HepG2 (cell line): Measurements from ENCODE around the gene NSL1. TPM values are rescaled to one million over a fixed set of nuclear protein-coding genes. Genes with fewer than 3 reads are reported as not detected.

Experiments
- BRF2 ChIP-seq: sonication (generic); formaldehyde crosslinking; IDR thresholded peaks from 2 replicates; pipeline ENCODE4 v1.8.1; 2022; ENCODE audit warnings: mild to moderate bottlenecking, missing genetic modification reagents
- DDIT3 ChIP-seq: sonication (generic); formaldehyde crosslinking; IDR thresholded peaks from 2 replicates; pipeline ENCODE4 v1.4.0; 2020; ENCODE audit warnings: mild to moderate bottlenecking, missing genetic modification reagents
- FOXA1 ChIP-seq, 2 experiments: fragments of 450-650 bp in 1 of 2; sonication (generic) in 1 of 2; formaldehyde crosslinking in 1 of 2; IDR thresholded peaks; 2 replicates each; pipeline versions ENCODE4 v1.4.0 to v1.6.1; 2016 to 2020; ENCODE audit warnings: missing genetic modification reagents in 1 of 2
- FOXJ3 ChIP-seq: sonication (generic); formaldehyde crosslinking; IDR thresholded peaks from 2 replicates; pipeline ENCODE4 v1.4.0; 2020; ENCODE audit warnings: missing genetic modification reagents, mild to moderate bottlenecking, borderline replicate concordance
- FOXK1 ChIP-seq: sonication (generic); formaldehyde crosslinking; IDR thresholded peaks from 2 replicates; pipeline ENCODE4 v1.4.0; 2020; ENCODE audit warnings: low read depth, missing genetic modification reagents, borderline replicate concordance
- GATAD2A ChIP-seq: IDR thresholded peaks from 2 replicates; pipeline ENCODE4 v1.6.1; 2016
- GFI1 ChIP-seq: sonication (generic); formaldehyde crosslinking; IDR thresholded peaks from 2 replicates; pipeline ENCODE4 v1.5.0; 2020; ENCODE audit warnings: missing genetic modification reagents, mild to moderate bottlenecking, borderline replicate concordance
- HNRNPUL1 ChIP-seq: fragments of 200-400 bp; formaldehyde crosslinking; IDR thresholded peaks from 2 replicates; pipeline ENCODE4 v1.6.1; 2017; ENCODE audit warnings: low read depth, mild to moderate bottlenecking, low read length, moderate library complexity
- HOXA3 ChIP-seq: sonication (generic); formaldehyde crosslinking; IDR thresholded peaks from 2 replicates; pipeline ENCODE4 v1.5.0; 2020; ENCODE audit warnings: missing genetic modification reagents
- KLF13 ChIP-seq: sonication (generic); formaldehyde crosslinking; IDR thresholded peaks from 2 replicates; pipeline ENCODE4 v1.4.0; 2020; ENCODE audit warnings: mild to moderate bottlenecking, missing genetic modification reagents
- MED1 ChIP-seq: sonication (generic); formaldehyde crosslinking; IDR thresholded peaks from 2 replicates; pipeline ENCODE4 v1.4.0; 2020; ENCODE audit warnings: missing genetic modification reagents
- MED13 ChIP-seq: sonication (generic); formaldehyde crosslinking; IDR thresholded peaks from 2 replicates; pipeline ENCODE4 v1.5.0; 2020; ENCODE audit warnings: missing genetic modification reagents
- MLLT10 ChIP-seq: sonication (generic); formaldehyde crosslinking; IDR thresholded peaks from 2 replicates; pipeline ENCODE4 v1.4.0; 2020; ENCODE audit warnings: missing genetic modification reagents
- NFIC ChIP-seq: IDR thresholded peaks from 2 replicates; pipeline ENCODE4 v1.6.1; 2012; ENCODE audit warnings: mild to moderate bottlenecking, low read length, inconsistent platforms
- NR2F1 ChIP-seq, 2 experiments: fragments of 450-650 bp in 1 of 2; formaldehyde crosslinking in 1 of 2; IDR thresholded peaks; 2 replicates each; pipeline versions ENCODE4 v1.5.0 to v1.6.1; 2016 to 2020; ENCODE audit warnings: mild to moderate bottlenecking in 1 of 2, missing compliant biosample characterization in 1 of 2, missing genetic modification reagents in 1 of 2, moderate library complexity in 1 of 2
- RXRB ChIP-seq: IDR thresholded peaks from 2 replicates; pipeline ENCODE4 v1.6.1; 2016; ENCODE audit warnings: borderline replicate concordance, missing genetic modification reagents, missing compliant biosample characterization
- SALL1 ChIP-seq: sonication (generic); formaldehyde crosslinking; IDR thresholded peaks from 2 replicates; pipeline ENCODE4 v1.8.0; 2022; ENCODE audit warnings: mild to moderate bottlenecking, missing genetic modification reagents
- SAP130 ChIP-seq: IDR thresholded peaks from 2 replicates; pipeline ENCODE4 v1.6.1; 2016; ENCODE audit warnings: low read depth
- SKI ChIP-seq: fragments of 450-650 bp; IDR thresholded peaks from one replicate; pipeline ENCODE4 v1.6.1; 2018; ENCODE audit warnings: mild to moderate bottlenecking; ENCODE audit not compliant: partially characterized antibody
- SNAI1 ChIP-seq: sonication (generic); formaldehyde crosslinking; IDR thresholded peaks from 2 replicates; pipeline ENCODE4 v1.5.0; 2020; ENCODE audit warnings: mild to moderate bottlenecking, missing genetic modification reagents, borderline replicate concordance
- SSRP1 ChIP-seq: IDR thresholded peaks from 2 replicates; pipeline ENCODE4 v1.6.1; 2016; ENCODE audit warnings: control low read depth
- TARDBP ChIP-seq: sonication (generic); formaldehyde crosslinking; IDR thresholded peaks from 2 replicates; pipeline ENCODE4 v1.8.0; 2022; ENCODE audit warnings: mild to moderate bottlenecking, missing genetic modification reagents
- THRA ChIP-seq: sonication (generic); formaldehyde crosslinking; IDR thresholded peaks from 2 replicates; pipeline ENCODE4 v1.4.0; 2020; ENCODE audit warnings: missing genetic modification reagents, borderline replicate concordance
- ZFP1 ChIP-seq: IDR thresholded peaks from 2 replicates; pipeline ENCODE4 v1.6.1; 2016
- ZNF180 ChIP-seq: sonication (generic); formaldehyde crosslinking; IDR thresholded peaks from 2 replicates; pipeline ENCODE4 v1.4.0; 2020; ENCODE audit warnings: low read depth, missing genetic modification reagents, borderline replicate concordance
- ZNF546 ChIP-seq: sonication (generic); formaldehyde crosslinking; conservative IDR thresholded peaks from 2 replicates; pipeline ENCODE4 v1.8.1; 2023; ENCODE audit warnings: mild to moderate bottlenecking, missing genetic modification reagents
- ZNF710 ChIP-seq: sonication (generic); formaldehyde crosslinking; IDR thresholded peaks from 2 replicates; pipeline ENCODE4 v1.5.0; 2020; ENCODE audit warnings: mild to moderate bottlenecking, missing genetic modification reagents, borderline replicate concordance
- ZNF792 ChIP-seq: IDR thresholded peaks from 2 replicates; pipeline ENCODE4 v1.6.1; 2016
- polyA plus RNA-seq, 8 experiments: library from polyadenylated mRNA; depleted of rRNA in 3 of 8; stranded (reverse) in 7 of 8; unstranded in 1 of 8; fragments of >200 nt; fragmentation: Illumina TruSeq in 4 of 8; extraction: Trizol in 4 of 8; gene quantifications; 2 replicates each; pipeline versions ENCODE4 v1.2.1 to v1.2.3, GENCODE V29; 2011 to 2016; ENCODE audit warnings: low read depth in 4 of 8, missing spikeins in 1 of 8, mixed read lengths in 1 of 8; ENCODE audit not compliant: insufficient read depth in 1 of 8
- total RNA-seq, 5 experiments: library from RNA; depleted of rRNA; stranded (reverse); fragments of >200 nt; fragmentation: Illumina TruSeq; extraction: Trizol; gene quantifications; 2 replicates each; pipeline ENCODE4 v1.2.3, GENCODE V29; 2016; ENCODE audit warnings: low read depth in 1 of 5

NSL1 gene
- total and polyA plus RNA-seq, 2 of the 13 experiments (the other 11 are each of a cell fraction or from before 2014, with no cell fraction given): 34.5 to 77.4 TPM

- TF ChIP-seq DDIT3 (CRISPR knock-in tag) (no peak), TARDBP (CRISPR knock-in tag) (peak; percentile 57; the same call in 1 of the 2 replicates), ZNF792 (CRISPR knock-in tag) (no peak), SSRP1 (no peak), FOXK1 (CRISPR knock-in tag) (peak; percentile 55; the same call in 1 of the 2 replicates), MLLT10 (CRISPR knock-in tag) (no peak), GFI1 (CRISPR knock-in tag) (peak; percentile 42; the same call in 1 of the 2 replicates), KLF13 (CRISPR knock-in tag) (no peak), SAP130 (peak; percentile 50), RXRB (CRISPR knock-in tag) (peak; percentile 78), BRF2 (CRISPR knock-in tag) (0 out of 2 replicates have a peak, but pooled peaks have one; percentile 63), ZNF180 (CRISPR knock-in tag) (no peak), THRA (CRISPR knock-in tag) (no peak), NR2F1 (CRISPR knock-in tag; IDR thresholded peaks at IDR 0.05) (peak; percentile 28 to 77; a peak in 2 of 4 replicates), ZNF710 (peak; percentile 89), MED1 (peak; percentile 16; the same call in 1 of the 2 replicates), HNRNPUL1 (no peak), GATAD2A (CRISPR knock-in tag) (peak; percentile 84), HOXA3 (CRISPR knock-in tag) (no peak), SKI (peak; percentile 93), SNAI1 (CRISPR knock-in tag) (no peak), SALL1 (CRISPR knock-in tag) (peak; percentile 60; the same call in 1 of the 2 replicates), MED13 (CRISPR knock-in tag) (no peak), NFIC (peak; percentile 81), ZNF546 (CRISPR knock-in tag) (no peak), ZFP1 (CRISPR knock-in tag) (0 out of 2 replicates have a peak, but pooled peaks have one; percentile 17), FOXA1 (IDR thresholded peaks at IDR 0.05) (no peak), FOXA1 (CRISPR knock-in tag; IDR thresholded peaks at IDR 0.05) (0 out of 2 replicates have a peak, but pooled peaks have one; percentile 23), FOXJ3 (CRISPR knock-in tag) (peak; percentile 27; the same call in 1 of the 2 replicates)
These were observed 25.1 kb upstream of the NSL1 start (continued) for GRCh38 chr1:212816567-212817278.
